Gastroesophageal sphincter (tissue), 4 donors: Measurements from ENCODE around the gene MAPK7. TPM values are rescaled to one million over a fixed set of nuclear protein-coding genes. Genes with fewer than 3 reads are reported as not detected.

ENCODE experiments used
- ATAC-seq: fragments of 150-250 bp; one replicate; pipeline ENCODE4 v1.9.1; 2016; ENCODE audit warnings: mild to moderate bottlenecking, moderate library complexity
- H3K27ac ChIP-seq, 4 donors: fragments of 200-600 bp; sonication (generic) in 3 of 4; 1 replicate in 3 of 4; 2 replicates in 1 of 4; pipeline ENCODE4 v1.5.1; 2016 to 2019
- H3K27me3 ChIP-seq: fragments of 200-600 bp; sonication (generic); one replicate; pipeline ENCODE4 v1.5.1; 2019
- H3K36me3 ChIP-seq, 2 donors: fragments of 200-600 bp; sonication (generic); one replicate each; pipeline ENCODE4 v1.5.1; 2019; ENCODE audit warnings: control low read depth in 1 of 2
- H3K4me1 ChIP-seq, 3 donors: fragments of 200-600 bp; sonication (generic); 1 replicate in 2 of 3; 2 replicates in 1 of 3; pipeline ENCODE4 v1.5.1; 2016 to 2019; ENCODE audit warnings: control low read depth in 2 of 3
- H3K4me3 ChIP-seq, 2 donors: fragments of 200-600 bp; sonication (generic); one replicate each; pipeline ENCODE4 v1.5.1; 2019; ENCODE audit warnings: mild to moderate bottlenecking in 1 of 2, moderate library complexity in 1 of 2
- H3K9me3 ChIP-seq, 3 donors: fragments of 200-600 bp; sonication (generic); one replicate each; pipeline ENCODE4 v1.5.1; 2017 to 2019; ENCODE audit warnings: control low read depth in 2 of 3
- EP300 ChIP-seq: sonication (generic); formaldehyde crosslinking; IDR thresholded peaks from one replicate; pipeline ENCODE4 v1.6.1; 2017; ENCODE audit warnings: antibody characterized with exemption, mild to moderate bottlenecking
- POLR2A ChIP-seq, 2 donors: fragments of 450-650 bp; IDR thresholded peaks; one replicate each; pipeline ENCODE4 v1.6.1; 2017; ENCODE audit warnings: antibody characterized with exemption in 2 of 2, mild to moderate bottlenecking in 2 of 2, moderate library complexity in 1 of 2
- POLR2AphosphoS5 ChIP-seq: sonication (generic); formaldehyde crosslinking; IDR thresholded peaks from one replicate; pipeline ENCODE4 v1.6.1; 2017; ENCODE audit warnings: antibody characterized with exemption
- WGBS, 2 donors: methylation state at CpG; one replicate each; pipeline ENCODE4 v1.1.5; 2018; ENCODE audit warnings: low coverage in 1 of 2; 5-methylcytosine and 5-hydroxymethylcytosine counted together
- total RNA-seq, 4 donors: library from RNA; depleted of rRNA; stranded (reverse); fragments of >200 nt; gene quantifications; one replicate each; pipeline ENCODE4 v1.1.0, GENCODE V29; 2016
- TF ChIP-seq, protein P1 (sequence below), 4 experiments: fragments of 200-600 bp in 2 of 4; fragments of 450-650 bp in 2 of 4; sonication (generic) in 1 of 4; IDR thresholded peaks; one replicate each; pipeline ENCODE4 v1.5.1; 2017 to 2019; ENCODE audit warnings: antibody characterized with exemption in 4 of 4, mild to moderate bottlenecking in 2 of 4, moderate library complexity in 2 of 4

MAPK7 gene
- total RNA-seq, 4 donors from 2014 or later = 11.7 to 43.0 (median 28.0) TPM

DNA sequence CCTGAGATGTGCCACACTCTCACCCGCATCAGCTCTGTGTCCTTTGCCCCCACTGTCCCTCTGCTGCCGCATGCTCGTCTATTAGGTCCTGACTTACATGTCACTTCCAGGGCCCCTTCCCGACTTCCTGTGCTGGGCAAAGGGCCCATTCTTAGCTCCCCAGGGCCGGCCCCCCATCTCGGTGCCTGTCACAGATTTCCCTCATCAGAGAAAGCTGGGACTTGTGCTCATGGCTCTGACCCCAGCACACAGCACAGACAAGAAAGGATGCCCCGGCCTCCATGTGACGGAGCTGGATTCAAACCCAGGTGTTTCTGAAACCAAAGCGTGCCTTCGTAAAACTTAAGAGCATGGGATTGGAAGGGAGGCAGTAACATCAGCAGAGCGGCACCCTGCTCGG lies 5.9 kb upstream of the MAPK7 start:
- Histone ChIP-seq H3K27me3 (no peaks in the 10 kb centered on the region), H3K4me3 (no peak overlapping the region), H3K36me3 (no peaks in the 10 kb centered on the region), H3K4me1 (peaks cover 0 to 32% (median 8%) of the 10 kb centered on the region in 3 donors), H3K9me3 (no peaks in the 10 kb centered on the region), H3K27ac (no peak overlapping the region)
- ATAC-seq = no peak
- TF ChIP-seq, protein P1, sequence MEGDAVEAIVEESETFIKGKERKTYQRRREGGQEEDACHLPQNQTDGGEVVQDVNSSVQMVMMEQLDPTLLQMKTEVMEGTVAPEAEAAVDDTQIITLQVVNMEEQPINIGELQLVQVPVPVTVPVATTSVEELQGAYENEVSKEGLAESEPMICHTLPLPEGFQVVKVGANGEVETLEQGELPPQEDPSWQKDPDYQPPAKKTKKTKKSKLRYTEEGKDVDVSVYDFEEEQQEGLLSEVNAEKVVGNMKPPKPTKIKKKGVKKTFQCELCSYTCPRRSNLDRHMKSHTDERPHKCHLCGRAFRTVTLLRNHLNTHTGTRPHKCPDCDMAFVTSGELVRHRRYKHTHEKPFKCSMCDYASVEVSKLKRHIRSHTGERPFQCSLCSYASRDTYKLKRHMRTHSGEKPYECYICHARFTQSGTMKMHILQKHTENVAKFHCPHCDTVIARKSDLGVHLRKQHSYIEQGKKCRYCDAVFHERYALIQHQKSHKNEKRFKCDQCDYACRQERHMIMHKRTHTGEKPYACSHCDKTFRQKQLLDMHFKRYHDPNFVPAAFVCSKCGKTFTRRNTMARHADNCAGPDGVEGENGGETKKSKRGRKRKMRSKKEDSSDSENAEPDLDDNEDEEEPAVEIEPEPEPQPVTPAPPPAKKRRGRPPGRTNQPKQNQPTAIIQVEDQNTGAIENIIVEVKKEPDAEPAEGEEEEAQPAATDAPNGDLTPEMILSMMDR (IDR thresholded peaks at IDR 0.05) = no peak
- TF ChIP-seq POLR2AphosphoS5 (no peak), EP300 (no peak), POLR2A (IDR thresholded peaks at IDR 0.05) (no peak)
- 56% methylated on average over 5 of the region's 12 CpGs; no CpG with 5 or more reads in 1 of the 2 donors for WGBS, 2 donors

DNA sequence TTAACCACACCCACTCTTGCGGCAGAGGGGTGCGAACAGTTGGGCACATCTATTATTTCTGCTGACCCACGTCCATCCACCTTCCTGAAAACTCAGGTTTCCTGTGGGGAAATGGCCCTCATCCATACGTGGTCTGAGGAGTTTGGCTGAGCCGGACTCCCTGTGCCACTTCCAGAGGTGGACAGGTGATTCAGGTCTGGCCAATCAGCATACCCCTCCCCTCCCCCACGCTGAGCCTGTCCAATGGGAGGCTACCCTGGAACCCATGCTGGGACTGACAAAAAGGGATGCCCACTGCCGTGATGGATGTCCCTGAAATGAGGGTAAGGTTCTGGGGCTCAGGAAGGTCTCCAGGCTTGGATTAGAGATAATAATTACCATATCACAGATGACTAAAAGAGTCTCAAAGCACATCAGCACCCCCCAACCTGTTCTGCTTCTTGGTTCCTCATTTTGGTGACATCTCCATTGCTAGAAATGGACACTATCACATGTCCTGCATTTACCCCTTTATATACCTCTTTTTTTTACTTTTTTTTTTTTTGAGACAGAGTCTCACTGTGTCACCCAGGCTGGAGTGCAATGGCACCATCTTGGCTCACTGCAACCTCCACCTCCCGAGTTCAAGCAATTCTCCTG lies 5.3 kb upstream of the MAPK7 start:
- 87 to 100% methylated on average over 1 to 7 of the region's 8 CpGs for WGBS, 2 donors
- H3K9me3 ChIP-seq = no peaks in the 10 kb centered on the region
- no peak overlapping the region for H3K27ac ChIP-seq
- no peaks in the 10 kb centered on the region for H3K36me3 ChIP-seq
- H3K27me3 ChIP-seq = no peaks in the 10 kb centered on the region
- H3K4me1 ChIP-seq = peaks cover 0 to 32% (median 8%) of the 10 kb centered on the region in 3 donors
- no peak for ATAC-seq
- no peak overlapping the region for H3K4me3 ChIP-seq
- TF ChIP-seq, protein P1 (IDR thresholded peaks at IDR 0.05) = no peak
- no peak for TF ChIP-seq POLR2AphosphoS5
- TF ChIP-seq EP300 = no peak
- TF ChIP-seq POLR2A (IDR thresholded peaks at IDR 0.05) = no peak

DNA sequence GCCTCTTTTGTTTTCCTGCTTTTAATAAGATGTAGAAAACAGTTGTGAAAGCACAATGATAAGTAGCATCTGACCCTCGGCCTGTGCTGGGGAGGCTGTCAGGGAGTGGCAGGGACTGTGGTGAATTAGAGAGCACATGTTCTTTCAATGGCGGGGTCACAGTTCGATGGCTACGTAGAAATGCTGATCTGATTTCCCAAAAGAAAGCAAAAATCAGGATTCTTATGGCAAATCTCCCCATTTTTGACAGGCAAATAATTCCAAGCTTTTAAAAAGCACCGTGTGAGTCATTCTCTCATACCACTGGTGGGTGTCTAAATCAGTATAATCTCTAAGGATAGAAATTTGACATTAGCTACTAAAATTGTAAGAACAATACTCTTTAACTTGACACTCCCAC lies 4.2 kb upstream of the MAPK7 start:
- whole genome bisulfite sequencing, 2 donors = 83 to 89% methylated on average over 3 to 5 of the region's 5 CpGs

DNA sequence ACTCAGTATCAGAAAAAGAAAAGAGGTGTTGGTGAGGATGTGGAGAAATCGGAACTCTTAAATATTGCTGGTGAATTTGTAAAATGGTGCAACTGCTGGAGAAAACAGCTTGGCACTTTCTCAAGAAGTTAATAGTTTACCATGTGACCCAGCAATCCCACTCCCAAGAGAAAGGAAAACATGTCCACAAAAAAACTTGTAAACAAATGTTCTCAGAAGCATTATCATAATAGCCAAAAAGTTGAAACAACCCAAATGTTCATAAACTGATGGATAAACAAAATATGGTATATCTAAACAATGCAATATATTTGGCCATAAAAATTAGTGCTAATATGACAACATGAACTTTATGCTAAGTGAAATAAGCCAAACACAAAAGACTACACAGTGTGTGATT lies 2.6 kb upstream of the MAPK7 start:
- Histone ChIP-seq H3K4me1 (peaks cover 0 to 39% (median 13%) of the 10 kb centered on the region in 3 donors), H3K36me3 (peaks cover 0 to 14% of the 10 kb centered on the region in 2 donors), H3K9me3 (no peaks in the 10 kb centered on the region), H3K4me3 (no peak overlapping the region), H3K27me3 (no peaks in the 10 kb centered on the region), H3K27ac (no peak overlapping the region)
- ATAC-seq = no peak
- no peak for TF ChIP-seq EP300
- TF ChIP-seq POLR2A (IDR thresholded peaks at IDR 0.05) = no peak
- no peak for TF ChIP-seq POLR2AphosphoS5
- TF ChIP-seq, protein P1 (IDR thresholded peaks at IDR 0.05) = no peak
- WGBS, 2 donors = 80 to 100% methylated on average over 1 of the region's 1 CpG

More for the DNA sequence above, 4.2 kb upstream of the MAPK7 start:
- ATAC-seq = no peak
- peaks cover 0 to 37% (median 9%) of the 10 kb centered on the region in 3 donors for H3K4me1 ChIP-seq
- H3K27me3 ChIP-seq = no peaks in the 10 kb centered on the region
- H3K4me3 ChIP-seq = no peak overlapping the region
- H3K9me3 ChIP-seq = no peaks in the 10 kb centered on the region
- TF ChIP-seq EP300 (no peak), POLR2AphosphoS5 (no peak), POLR2A (IDR thresholded peaks at IDR 0.05) (no peak)
- TF ChIP-seq, protein P1 (IDR thresholded peaks at IDR 0.05) = no peak
- H3K36me3 ChIP-seq = no peaks in the 10 kb centered on the region
- no peak overlapping the region for H3K27ac ChIP-seq

DNA sequence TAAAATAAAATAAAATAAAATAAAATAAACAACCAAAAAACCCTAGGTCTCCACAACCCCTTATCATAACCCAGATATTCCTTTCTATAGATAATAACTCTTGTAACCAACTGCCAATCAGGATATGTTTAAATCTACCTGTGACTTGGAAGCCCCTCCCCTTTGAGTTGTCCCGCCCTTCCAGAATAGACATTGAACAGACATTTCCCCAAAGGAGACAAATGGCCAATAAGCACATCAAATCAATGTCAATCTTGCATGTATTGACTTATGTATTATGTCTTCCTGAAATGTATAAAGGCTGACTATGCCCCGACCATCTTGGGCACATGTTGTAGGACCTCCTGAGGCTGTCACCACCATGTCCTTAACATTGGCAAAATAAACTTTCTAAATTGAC lies 1.5 kb upstream of the MAPK7 start:
- peaks cover 0 to 48% (median 13%) of the 10 kb centered on the region in 3 donors for H3K4me1 ChIP-seq
- ATAC-seq = no peak
- peaks cover 0 to 25% of the 10 kb centered on the region in 2 donors for H3K36me3 ChIP-seq
- no peaks in the 10 kb centered on the region for H3K27me3 ChIP-seq
- peak overlapping the region; percentile 55 to 67 for H3K4me3 ChIP-seq
- no peaks in the 10 kb centered on the region for H3K9me3 ChIP-seq
- WGBS, 2 donors = 25 to 63% methylated on average over 2 of the region's 2 CpGs
- no peak for TF ChIP-seq POLR2AphosphoS5
- no peak for TF ChIP-seq EP300
- no peak for TF ChIP-seq POLR2A (IDR thresholded peaks at IDR 0.05)
- TF ChIP-seq, protein P1 (IDR thresholded peaks at IDR 0.05) = no peak
- H3K27ac ChIP-seq = peak overlapping the region; percentile 78 to 98 (median 94)
